ENCODE data around the gene HOXA5.

HOXA5 gene

DNA sequence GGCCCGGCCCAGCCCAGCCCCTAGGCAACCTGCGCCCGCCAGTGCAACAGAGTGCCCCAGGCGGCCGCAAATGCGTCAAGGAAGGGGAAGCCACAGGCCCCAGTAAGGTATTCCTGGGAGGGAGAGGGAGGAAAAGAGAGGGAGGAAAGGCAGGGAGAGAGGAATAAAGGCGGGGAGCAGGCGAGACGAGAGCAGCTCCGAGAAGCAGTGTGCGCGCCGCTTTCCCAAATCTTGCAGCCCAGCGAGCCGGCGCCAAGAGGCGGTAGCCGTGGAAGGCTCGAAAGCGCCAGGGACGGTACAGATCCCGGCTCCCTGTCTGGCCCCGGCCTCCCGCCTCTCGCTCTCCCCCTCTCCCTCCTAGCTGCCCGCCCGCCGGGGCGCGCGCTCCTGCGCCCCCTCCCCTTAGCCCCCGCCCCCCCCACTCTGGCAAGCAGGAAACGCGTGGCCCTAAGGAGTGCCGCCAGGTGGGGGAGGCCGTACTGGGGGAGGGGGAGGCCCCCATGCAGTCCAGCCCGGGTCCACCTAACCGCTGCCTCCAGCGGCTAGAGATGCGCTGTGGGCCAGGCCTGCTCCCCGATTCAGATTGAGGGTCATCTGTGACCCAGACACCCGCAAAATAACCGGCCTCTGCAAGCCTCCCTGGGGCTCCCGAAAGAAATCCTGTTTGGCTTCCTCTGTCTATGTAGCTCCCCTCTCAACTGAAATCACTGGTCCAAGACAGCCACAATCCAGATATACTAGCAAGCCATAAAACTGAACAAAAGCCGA lies 26.4 kb upstream of the HOXA5 start:
- Histone ChIP-seq H3K9me3 (ENCODE audit: control insufficient read depth, low read length) (no peaks in the 10 kb centered on the region), H2AFZ (no peak overlapping the region), H3K9ac (no peak overlapping the region), H3K36me3 (ENCODE audit: control insufficient read depth, insufficient read depth, low read length) (no peaks in the 10 kb centered on the region), H3K27ac (no peak overlapping the region), H3K4me1 (no peaks in the 10 kb centered on the region), H3K79me2 (no peaks in the 10 kb centered on the region), H3K4me2 (ENCODE audit: low read length) (no peak overlapping the region), H3K4me3 (ENCODE audit: low read depth, low read length) (no peak overlapping the region), H3K27me3 (ENCODE audit: control insufficient read depth, insufficient read depth, low read length) (peaks cover 55% of the 10 kb centered on the region)
- TF ChIP-seq CTCF (IDR thresholded peaks at IDR 0.05): no peak

- Histone ChIP-seq H3K79me2 (no peaks in the 10 kb centered on the region), H3K4me3 (ENCODE audit: low read depth, low read length) (no peak overlapping the region), H3K27me3 (ENCODE audit: control insufficient read depth, insufficient read depth, low read length) (peaks cover 56% of the 10 kb centered on the region), H3K9ac (no peak overlapping the region), H3K4me1 (no peaks in the 10 kb centered on the region), H3K9me3 (ENCODE audit: control insufficient read depth, low read length) (no peaks in the 10 kb centered on the region), H3K4me2 (ENCODE audit: low read length) (no peak overlapping the region), H3K27ac (no peak overlapping the region), H3K36me3 (ENCODE audit: control insufficient read depth, insufficient read depth, low read length) (no peaks in the 10 kb centered on the region), H2AFZ (no peak overlapping the region)
- no peak for TF ChIP-seq CTCF (IDR thresholded peaks at IDR 0.05)
Observed at GRCh38 chr7:27168265-27168947, 24.9 kb upstream of the HOXA5 start.

DNA sequence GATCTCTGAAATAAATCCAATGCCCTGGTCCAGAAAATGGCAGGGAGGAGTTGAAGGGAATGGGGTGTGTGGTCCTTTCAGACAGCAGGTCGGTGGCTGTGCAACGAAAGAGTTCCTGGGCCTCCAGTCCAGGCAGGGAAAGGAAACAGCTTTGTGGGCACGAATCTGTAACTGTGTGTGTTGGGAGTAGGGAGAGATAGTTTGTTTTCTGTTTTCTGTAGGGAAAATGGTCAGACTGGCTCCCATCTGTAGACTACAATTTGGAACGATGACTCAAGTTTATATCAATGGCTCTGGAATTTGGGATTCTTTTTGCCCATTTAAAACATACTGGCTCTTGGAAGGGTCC lies 24.4 kb upstream of the HOXA5 start:
- no peaks in the 10 kb centered on the region for H3K9me3 ChIP-seq (ENCODE audit: control insufficient read depth, low read length)
- no peak overlapping the region for H3K4me2 ChIP-seq (ENCODE audit: low read length)
- TF ChIP-seq CTCF (IDR thresholded peaks at IDR 0.05): no peak
- H3K79me2 ChIP-seq: no peaks in the 10 kb centered on the region
- H3K4me1 ChIP-seq: no peaks in the 10 kb centered on the region
- H3K36me3 ChIP-seq (ENCODE audit: control insufficient read depth, insufficient read depth, low read length): no peaks in the 10 kb centered on the region
- H3K27me3 ChIP-seq (ENCODE audit: control insufficient read depth, insufficient read depth, low read length): peaks cover 56% of the 10 kb centered on the region
- no peak overlapping the region for H3K9ac ChIP-seq
- H2AFZ ChIP-seq: no peak overlapping the region
- H3K4me3 ChIP-seq (ENCODE audit: low read depth, low read length): no peak overlapping the region
- no peak overlapping the region for H3K27ac ChIP-seq

DNA sequence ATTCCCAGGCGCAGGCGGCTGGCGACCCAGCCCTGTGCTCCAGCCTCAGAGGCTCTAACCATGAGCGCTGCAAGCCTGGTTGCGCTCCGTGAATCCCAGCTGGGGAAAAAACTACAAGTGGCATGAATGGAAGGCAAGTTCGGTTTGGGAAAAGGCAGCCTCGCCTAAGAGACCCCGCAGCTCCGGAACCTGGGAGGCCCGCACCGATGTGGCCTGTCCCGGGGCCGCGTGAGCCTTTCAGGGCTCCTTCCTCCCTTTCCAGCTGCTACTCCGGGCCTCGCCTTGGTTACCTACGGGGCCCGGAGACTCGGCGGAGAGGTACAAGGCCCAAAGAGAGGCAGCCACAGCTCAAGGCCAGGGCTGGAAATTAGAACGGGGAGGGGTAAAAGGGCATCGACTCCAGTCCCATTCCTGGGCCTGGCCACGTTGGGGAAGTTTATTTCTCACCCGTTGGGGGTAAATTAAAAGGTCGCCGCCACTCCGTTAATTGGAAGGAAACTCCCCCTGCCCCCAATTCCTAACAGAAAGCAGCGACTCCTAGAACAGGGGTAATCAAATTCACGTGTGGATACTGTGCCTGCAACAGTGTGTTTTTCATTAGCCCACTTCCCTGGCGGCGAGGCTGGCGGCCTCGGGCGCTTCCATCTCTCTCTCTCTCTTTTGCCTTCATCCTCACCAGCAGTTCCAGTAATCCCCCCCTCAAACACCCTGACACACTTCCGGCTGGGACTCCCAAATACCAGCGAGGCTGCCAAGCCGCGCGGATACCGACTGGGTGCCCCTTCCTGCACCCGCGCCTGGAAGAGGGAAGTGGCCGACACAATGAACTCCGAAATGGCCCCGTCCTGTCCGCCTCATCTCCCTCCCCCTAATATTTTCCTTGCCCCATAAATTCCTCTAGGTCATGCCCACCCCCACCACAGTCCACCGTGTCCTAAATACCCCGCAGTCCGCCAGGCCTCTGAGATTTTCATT lies 23.3 kb upstream of the HOXA5 start:
- TF ChIP-seq CTCF (IDR thresholded peaks at IDR 0.05): no peak
- H3K27me3 ChIP-seq (ENCODE audit: control insufficient read depth, insufficient read depth, low read length): peaks cover 45% of the 10 kb centered on the region
- H3K4me1 ChIP-seq: no peaks in the 10 kb centered on the region

More for the DNA sequence above, 23.3 kb upstream of the HOXA5 start:
- no peak overlapping the region for H3K4me3 ChIP-seq (ENCODE audit: low read depth, low read length)
- no peak overlapping the region for H3K9ac ChIP-seq
- H2AFZ ChIP-seq: no peak overlapping the region
- no peak overlapping the region for H3K27ac ChIP-seq
- H3K4me2 ChIP-seq (ENCODE audit: low read length): no peak overlapping the region
- no peaks in the 10 kb centered on the region for H3K36me3 ChIP-seq (ENCODE audit: control insufficient read depth, insufficient read depth, low read length)
- H3K79me2 ChIP-seq: no peaks in the 10 kb centered on the region
- H3K9me3 ChIP-seq (ENCODE audit: control insufficient read depth, low read length): no peaks in the 10 kb centered on the region

Data from parathyroid adenoma (tissue), 2 donors.